Measurements from ENCODE around the gene KDSR.

DNA sequence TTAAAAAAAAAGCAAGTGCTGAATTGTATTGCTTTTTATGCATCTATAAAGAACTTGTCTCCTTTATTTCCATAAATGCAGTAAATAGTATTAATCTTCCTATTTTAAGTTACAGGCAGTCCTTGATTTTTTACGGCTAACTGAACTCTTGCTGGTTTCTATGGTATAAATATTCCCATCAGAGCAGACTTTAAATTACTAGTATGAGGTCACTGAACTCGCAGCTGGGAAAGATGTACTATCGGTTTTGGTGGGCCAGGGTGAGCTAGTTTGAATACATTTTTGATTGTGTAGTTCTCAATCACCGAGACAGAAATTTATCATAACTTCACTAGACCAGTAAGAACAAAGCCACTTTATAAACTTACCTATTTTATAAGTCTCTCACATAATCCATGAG, 20.9 kb upstream of the KDSR start:
- TF ChIP-seq MYC (IDR thresholded peaks at IDR 0.05; ENCODE audit: low read depth, low read length) = no peak
- no peak for TF ChIP-seq MYC (CRISPR knock-in tag; IDR thresholded peaks at IDR 0.05; ENCODE audit: borderline replicate concordance, low read depth)
- TF ChIP-seq HDAC2 (IDR thresholded peaks at IDR 0.05) = no peak
- TF ChIP-seq NFXL1 (CRISPR knock-in tag; IDR thresholded peaks at IDR 0.05) = no peak
- no peak for TF ChIP-seq NCOR1 (IDR thresholded peaks at IDR 0.05)
- TF ChIP-seq, protein P1, sequence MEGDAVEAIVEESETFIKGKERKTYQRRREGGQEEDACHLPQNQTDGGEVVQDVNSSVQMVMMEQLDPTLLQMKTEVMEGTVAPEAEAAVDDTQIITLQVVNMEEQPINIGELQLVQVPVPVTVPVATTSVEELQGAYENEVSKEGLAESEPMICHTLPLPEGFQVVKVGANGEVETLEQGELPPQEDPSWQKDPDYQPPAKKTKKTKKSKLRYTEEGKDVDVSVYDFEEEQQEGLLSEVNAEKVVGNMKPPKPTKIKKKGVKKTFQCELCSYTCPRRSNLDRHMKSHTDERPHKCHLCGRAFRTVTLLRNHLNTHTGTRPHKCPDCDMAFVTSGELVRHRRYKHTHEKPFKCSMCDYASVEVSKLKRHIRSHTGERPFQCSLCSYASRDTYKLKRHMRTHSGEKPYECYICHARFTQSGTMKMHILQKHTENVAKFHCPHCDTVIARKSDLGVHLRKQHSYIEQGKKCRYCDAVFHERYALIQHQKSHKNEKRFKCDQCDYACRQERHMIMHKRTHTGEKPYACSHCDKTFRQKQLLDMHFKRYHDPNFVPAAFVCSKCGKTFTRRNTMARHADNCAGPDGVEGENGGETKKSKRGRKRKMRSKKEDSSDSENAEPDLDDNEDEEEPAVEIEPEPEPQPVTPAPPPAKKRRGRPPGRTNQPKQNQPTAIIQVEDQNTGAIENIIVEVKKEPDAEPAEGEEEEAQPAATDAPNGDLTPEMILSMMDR (IDR thresholded peaks at IDR 0.05 in 2 of 3, conservative IDR thresholded peaks at IDR 0.05 in 1 of 3; ENCODE audit: insufficient read depth in 2 of 3, low read depth in 1 of 3, low read length in 3 of 3) = no peak
